ENCODE measurements around the gene NOTCH3. TPM values are rescaled to one million over a fixed set of nuclear protein-coding genes. Genes with fewer than 3 reads are reported as not detected.

The NOTCH3 gene
- total RNA-seq, 4 donors from 2014 or later = 205 to 253 (median 245) TPM

DNA sequence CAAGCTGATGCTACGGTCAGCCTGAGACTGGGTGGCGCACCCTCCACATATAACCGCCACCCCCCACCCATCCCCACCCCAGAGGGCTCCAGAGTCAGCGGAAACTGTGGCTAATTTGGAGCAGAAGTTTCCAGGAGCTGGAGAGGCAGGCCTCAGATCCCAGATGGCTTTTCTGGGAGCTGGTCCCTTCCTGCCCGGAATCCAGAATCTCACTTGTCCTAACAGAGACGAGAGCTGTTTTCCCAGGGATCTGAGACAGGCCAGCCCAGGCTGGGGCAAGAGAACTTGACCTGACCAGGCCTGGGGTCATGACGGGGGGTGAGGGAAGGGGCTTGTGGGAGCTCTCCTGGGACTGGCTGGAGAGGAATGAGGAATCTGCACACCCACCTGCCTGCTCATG, 25.0 kb upstream of the NOTCH3 start:
- Histone ChIP-seq H3K4me3 (no peak overlapping the region), H3K9me3 (no peaks in the 10 kb centered on the region), H3K27ac (no peak overlapping the region), H3K4me1 (peaks cover 18% of the 10 kb centered on the region), H3K27me3 (no peaks in the 10 kb centered on the region), H3K36me3 (no peaks in the 10 kb centered on the region)
- WGBS = 59% methylated on average over 6 of the region's 7 CpGs
- no peak for TF ChIP-seq CTCF (IDR thresholded peaks at IDR 0.05)
- DNase-seq (ENCODE audit: low spot score in 2 of 2) = no peak

- no peaks in the 10 kb centered on the region for H3K36me3 ChIP-seq
- H3K4me1 ChIP-seq = peaks cover 18% of the 10 kb centered on the region
- peak overlapping the region; percentile 68 for H3K27ac ChIP-seq
- no peaks in the 10 kb centered on the region for H3K9me3 ChIP-seq
- WGBS = 18% methylated on average over 29 of the region's 51 CpGs
- TF ChIP-seq POLR2A (IDR thresholded peaks at IDR 0.05) (no peak), CTCF (IDR thresholded peaks at IDR 0.05) (no peak), POLR2AphosphoS5 (IDR thresholded peaks at IDR 0.05) (no peak), EP300 (IDR thresholded peaks at IDR 0.05) (no peak)
- DNase-seq (ENCODE audit: low spot score in 2 of 2) = no peak
- no peaks in the 10 kb centered on the region for H3K27me3 ChIP-seq
- H3K4me3 ChIP-seq = peak overlapping the region; percentile 65
Observed at GRCh38 chr19:15223649-15224361, 23.0 kb upstream of the NOTCH3 start.

DNA sequence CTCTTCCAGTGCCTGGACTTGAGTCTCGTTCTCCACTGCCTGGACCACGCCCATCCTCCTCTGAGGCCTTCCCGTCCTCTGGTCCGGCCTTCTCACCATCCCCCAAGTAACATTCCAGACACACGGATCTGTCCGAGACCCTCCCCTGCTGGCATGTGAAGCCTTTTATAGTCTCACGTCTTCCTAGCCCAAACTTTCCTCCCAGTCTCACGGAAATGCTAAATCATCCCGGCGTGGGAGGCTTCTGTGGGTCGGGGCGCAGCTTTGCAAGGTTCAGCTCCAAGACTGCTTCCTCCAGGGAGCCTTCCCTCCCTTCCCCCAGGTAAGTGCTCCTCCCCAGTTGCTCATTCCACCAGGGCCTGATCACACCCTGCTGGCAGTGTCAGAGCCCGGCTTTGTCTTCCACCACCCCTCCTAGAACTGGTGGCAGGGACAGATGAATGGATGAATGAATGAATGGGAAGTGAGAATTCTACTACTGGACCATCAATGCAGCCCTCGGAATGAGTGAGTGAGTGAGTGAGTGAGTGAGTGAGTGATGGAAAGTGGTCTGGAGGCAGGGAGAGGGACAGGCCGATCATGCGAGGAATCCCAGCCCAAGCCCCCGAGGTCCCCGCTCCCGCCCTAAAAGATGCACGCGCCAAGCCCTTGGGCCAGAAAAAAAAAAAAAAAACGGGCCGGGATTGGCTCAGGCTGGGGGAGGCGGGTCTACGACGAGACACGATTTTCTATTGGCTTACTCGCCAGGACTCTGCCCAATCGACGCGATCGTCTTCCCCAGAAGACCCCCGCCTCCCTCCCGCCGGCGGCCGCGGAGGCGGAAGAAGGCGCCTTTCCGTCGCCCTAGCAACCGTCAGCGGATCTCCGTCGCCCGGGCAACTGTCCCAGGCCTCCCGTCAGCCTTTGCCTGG, 22.2 kb upstream of the NOTCH3 start:
- TF ChIP-seq POLR2AphosphoS5 (IDR thresholded peaks at IDR 0.05) (no peak), POLR2A (IDR thresholded peaks at IDR 0.05) (no peak), CTCF (IDR thresholded peaks at IDR 0.05) (no peak), EP300 (IDR thresholded peaks at IDR 0.05) (no peak)
- Histone ChIP-seq H3K4me3 (peak overlapping the region; percentile 65), H3K36me3 (no peaks in the 10 kb centered on the region), H3K4me1 (peaks cover 18% of the 10 kb centered on the region), H3K27ac (no peak overlapping the region), H3K9me3 (no peaks in the 10 kb centered on the region), H3K27me3 (no peaks in the 10 kb centered on the region)
- peak; percentile 89 to 92 for DNase-seq (ENCODE audit: low spot score in 2 of 2)
- 1% methylated on average over 45 of the region's 48 CpGs for whole genome bisulfite sequencing

GRCh38 chr19:15220833-15221232, 20.0 kb upstream of the NOTCH3 start:
- no peak overlapping the region for H3K27ac ChIP-seq
- TF ChIP-seq EP300 (IDR thresholded peaks at IDR 0.05) (no peak), POLR2AphosphoS5 (IDR thresholded peaks at IDR 0.05) (no peak), CTCF (IDR thresholded peaks at IDR 0.05) (no peak), POLR2A (IDR thresholded peaks at IDR 0.05) (no peak)
- DNase-seq (ENCODE audit: low spot score in 2 of 2) = no peak
- peaks cover 18% of the 10 kb centered on the region for H3K4me1 ChIP-seq
- WGBS = 69% methylated on average over 6 of the region's 6 CpGs
- H3K9me3 ChIP-seq = no peaks in the 10 kb centered on the region
- no peaks in the 10 kb centered on the region for H3K36me3 ChIP-seq
- no peaks in the 10 kb centered on the region for H3K27me3 ChIP-seq
- H3K4me3 ChIP-seq = no peak overlapping the region

- H3K36me3 ChIP-seq = no peaks in the 10 kb centered on the region
- peaks cover 12% of the 10 kb centered on the region for H3K4me1 ChIP-seq
- H3K27ac ChIP-seq = no peak overlapping the region
- no peaks in the 10 kb centered on the region for H3K9me3 ChIP-seq
- no peak for TF ChIP-seq EP300 (IDR thresholded peaks at IDR 0.05)
- no peaks in the 10 kb centered on the region for H3K27me3 ChIP-seq
- DNase-seq (ENCODE audit: low spot score in 2 of 2) = no peak
- WGBS = 81% methylated on average over 7 of the region's 7 CpGs
- no peak overlapping the region for H3K4me3 ChIP-seq
Observed at GRCh38 chr19:15218501-15218900, 17.7 kb upstream of the NOTCH3 start.
